Measurements from ENCODE around the gene DUOXA1.

DNA sequence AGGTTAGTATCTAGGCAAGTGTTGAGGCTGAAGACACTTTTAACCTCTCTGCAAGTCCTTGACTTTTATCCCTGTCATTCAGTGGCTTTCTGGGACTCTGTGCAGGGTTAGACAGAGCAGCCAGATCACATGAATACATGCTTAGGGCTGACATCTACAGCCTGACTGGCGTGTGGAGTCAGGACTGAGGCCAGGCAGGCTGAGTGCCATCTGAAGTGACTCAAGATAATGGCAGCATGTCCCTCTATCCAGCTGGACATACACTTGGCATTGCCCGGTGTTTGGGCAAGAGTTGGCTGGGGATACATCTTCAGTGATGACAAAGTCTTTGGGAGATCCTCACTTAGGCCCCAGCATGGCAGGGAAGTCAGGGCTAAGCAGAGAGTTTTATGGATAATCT, 38.1 kb downstream of the DUOXA1 start:
- no peak for TF ChIP-seq ZNF114 (CRISPR knock-in tag; IDR thresholded peaks at IDR 0.05)
- TF ChIP-seq, protein P1, sequence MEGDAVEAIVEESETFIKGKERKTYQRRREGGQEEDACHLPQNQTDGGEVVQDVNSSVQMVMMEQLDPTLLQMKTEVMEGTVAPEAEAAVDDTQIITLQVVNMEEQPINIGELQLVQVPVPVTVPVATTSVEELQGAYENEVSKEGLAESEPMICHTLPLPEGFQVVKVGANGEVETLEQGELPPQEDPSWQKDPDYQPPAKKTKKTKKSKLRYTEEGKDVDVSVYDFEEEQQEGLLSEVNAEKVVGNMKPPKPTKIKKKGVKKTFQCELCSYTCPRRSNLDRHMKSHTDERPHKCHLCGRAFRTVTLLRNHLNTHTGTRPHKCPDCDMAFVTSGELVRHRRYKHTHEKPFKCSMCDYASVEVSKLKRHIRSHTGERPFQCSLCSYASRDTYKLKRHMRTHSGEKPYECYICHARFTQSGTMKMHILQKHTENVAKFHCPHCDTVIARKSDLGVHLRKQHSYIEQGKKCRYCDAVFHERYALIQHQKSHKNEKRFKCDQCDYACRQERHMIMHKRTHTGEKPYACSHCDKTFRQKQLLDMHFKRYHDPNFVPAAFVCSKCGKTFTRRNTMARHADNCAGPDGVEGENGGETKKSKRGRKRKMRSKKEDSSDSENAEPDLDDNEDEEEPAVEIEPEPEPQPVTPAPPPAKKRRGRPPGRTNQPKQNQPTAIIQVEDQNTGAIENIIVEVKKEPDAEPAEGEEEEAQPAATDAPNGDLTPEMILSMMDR (conservative IDR thresholded peaks at IDR 0.05; ENCODE audit: low read depth in 2 of 2): no peak
- no peak for TF ChIP-seq EZH2 (IDR thresholded peaks at IDR 0.05; ENCODE audit: low read depth, unreplicated experiment)
- TF ChIP-seq POLR2AphosphoS5 (IDR thresholded peaks at IDR 0.05; ENCODE audit: low read depth): no peak
- no peak for TF ChIP-seq EZH2phosphoT487 (IDR thresholded peaks at IDR 0.05; ENCODE audit: unreplicated experiment)
- TF ChIP-seq, protein P2, sequence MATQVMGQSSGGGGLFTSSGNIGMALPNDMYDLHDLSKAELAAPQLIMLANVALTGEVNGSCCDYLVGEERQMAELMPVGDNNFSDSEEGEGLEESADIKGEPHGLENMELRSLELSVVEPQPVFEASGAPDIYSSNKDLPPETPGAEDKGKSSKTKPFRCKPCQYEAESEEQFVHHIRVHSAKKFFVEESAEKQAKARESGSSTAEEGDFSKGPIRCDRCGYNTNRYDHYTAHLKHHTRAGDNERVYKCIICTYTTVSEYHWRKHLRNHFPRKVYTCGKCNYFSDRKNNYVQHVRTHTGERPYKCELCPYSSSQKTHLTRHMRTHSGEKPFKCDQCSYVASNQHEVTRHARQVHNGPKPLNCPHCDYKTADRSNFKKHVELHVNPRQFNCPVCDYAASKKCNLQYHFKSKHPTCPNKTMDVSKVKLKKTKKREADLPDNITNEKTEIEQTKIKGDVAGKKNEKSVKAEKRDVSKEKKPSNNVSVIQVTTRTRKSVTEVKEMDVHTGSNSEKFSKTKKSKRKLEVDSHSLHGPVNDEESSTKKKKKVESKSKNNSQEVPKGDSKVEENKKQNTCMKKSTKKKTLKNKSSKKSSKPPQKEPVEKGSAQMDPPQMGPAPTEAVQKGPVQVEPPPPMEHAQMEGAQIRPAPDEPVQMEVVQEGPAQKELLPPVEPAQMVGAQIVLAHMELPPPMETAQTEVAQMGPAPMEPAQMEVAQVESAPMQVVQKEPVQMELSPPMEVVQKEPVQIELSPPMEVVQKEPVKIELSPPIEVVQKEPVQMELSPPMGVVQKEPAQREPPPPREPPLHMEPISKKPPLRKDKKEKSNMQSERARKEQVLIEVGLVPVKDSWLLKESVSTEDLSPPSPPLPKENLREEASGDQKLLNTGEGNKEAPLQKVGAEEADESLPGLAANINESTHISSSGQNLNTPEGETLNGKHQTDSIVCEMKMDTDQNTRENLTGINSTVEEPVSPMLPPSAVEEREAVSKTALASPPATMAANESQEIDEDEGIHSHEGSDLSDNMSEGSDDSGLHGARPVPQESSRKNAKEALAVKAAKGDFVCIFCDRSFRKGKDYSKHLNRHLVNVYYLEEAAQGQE (IDR thresholded peaks at IDR 0.05; ENCODE audit: unreplicated experiment): no peak
- no peak for TF ChIP-seq CREB1 (CRISPR knock-in tag; IDR thresholded peaks at IDR 0.05; ENCODE audit: low read depth)
- TF ChIP-seq JUNB (IDR thresholded peaks at IDR 0.05; ENCODE audit: unreplicated experiment): no peak
- TF ChIP-seq ZNF331 (CRISPR knock-in tag; IDR thresholded peaks at IDR 0.05; ENCODE audit: low read depth): no peak
- TF ChIP-seq, protein P3, sequence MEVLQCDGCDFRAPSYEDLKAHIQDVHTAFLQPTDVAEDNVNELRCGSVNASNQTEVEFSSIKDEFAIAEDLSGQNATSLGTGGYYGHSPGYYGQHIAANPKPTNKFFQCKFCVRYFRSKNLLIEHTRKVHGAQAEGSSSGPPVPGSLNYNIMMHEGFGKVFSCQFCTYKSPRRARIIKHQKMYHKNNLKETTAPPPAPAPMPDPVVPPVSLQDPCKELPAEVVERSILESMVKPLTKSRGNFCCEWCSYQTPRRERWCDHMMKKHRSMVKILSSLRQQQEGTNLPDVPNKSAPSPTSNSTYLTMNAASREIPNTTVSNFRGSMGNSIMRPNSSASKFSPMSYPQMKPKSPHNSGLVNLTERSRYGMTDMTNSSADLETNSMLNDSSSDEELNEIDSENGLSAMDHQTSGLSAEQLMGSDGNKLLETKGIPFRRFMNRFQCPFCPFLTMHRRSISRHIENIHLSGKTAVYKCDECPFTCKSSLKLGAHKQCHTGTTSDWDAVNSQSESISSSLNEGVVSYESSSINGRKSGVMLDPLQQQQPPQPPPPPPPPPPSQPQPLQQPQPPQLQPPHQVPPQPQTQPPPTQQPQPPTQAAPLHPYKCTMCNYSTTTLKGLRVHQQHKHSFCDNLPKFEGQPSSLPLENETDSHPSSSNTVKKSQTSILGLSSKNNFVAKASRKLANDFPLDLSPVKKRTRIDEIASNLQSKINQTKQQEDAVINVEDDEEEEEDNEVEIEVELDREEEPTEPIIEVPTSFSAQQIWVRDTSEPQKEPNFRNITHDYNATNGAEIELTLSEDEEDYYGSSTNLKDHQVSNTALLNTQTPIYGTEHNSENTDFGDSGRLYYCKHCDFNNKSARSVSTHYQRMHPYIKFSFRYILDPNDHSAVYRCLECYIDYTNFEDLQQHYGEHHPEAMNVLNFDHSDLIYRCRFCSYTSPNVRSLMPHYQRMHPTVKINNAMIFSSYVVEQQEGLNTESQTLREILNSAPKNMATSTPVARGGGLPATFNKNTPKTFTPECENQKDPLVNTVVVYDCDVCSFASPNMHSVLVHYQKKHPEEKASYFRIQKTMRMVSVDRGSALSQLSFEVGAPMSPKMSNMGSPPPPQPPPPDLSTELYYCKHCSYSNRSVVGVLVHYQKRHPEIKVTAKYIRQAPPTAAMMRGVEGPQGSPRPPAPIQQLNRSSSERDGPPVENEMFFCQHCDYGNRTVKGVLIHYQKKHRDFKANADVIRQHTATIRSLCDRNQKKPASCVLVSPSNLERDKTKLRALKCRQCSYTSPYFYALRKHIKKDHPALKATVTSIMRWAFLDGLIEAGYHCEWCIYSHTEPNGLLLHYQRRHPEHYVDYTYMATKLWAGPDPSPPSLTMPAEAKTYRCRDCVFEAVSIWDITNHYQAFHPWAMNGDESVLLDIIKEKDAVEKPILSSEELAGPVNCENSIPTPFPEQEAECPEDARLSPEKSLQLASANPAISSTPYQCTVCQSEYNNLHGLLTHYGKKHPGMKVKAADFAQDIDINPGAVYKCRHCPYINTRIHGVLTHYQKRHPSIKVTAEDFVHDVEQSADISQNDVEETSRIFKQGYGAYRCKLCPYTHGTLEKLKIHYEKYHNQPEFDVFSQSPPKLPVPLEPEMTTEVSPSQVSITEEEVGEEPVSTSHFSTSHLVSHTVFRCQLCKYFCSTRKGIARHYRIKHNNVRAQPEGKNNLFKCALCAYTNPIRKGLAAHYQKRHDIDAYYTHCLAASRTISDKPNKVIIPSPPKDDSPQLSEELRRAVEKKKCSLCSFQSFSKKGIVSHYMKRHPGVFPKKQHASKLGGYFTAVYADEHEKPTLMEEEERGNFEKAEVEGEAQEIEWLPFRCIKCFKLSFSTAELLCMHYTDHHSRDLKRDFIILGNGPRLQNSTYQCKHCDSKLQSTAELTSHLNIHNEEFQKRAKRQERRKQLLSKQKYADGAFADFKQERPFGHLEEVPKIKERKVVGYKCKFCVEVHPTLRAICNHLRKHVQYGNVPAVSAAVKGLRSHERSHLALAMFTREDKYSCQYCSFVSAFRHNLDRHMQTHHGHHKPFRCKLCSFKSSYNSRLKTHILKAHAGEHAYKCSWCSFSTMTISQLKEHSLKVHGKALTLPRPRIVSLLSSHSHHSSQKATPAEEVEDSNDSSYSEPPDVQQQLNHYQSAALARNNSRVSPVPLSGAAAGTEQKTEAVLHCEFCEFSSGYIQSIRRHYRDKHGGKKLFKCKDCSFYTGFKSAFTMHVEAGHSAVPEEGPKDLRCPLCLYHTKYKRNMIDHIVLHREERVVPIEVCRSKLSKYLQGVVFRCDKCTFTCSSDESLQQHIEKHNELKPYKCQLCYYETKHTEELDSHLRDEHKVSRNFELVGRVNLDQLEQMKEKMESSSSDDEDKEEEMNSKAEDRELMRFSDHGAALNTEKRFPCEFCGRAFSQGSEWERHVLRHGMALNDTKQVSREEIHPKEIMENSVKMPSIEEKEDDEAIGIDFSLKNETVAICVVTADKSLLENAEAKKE (CRISPR knock-in tag; IDR thresholded peaks at IDR 0.05): no peak
- no peak for TF ChIP-seq STAT1 (IDR thresholded peaks at IDR 0.05; ENCODE audit: unreplicated experiment)
- TF ChIP-seq NANOG (IDR thresholded peaks at IDR 0.05; ENCODE audit: borderline replicate concordance): no peak
